ENCODE measurements around the gene CRIP1. TPM values are rescaled to one million over a fixed set of nuclear protein-coding genes. Genes with fewer than 3 reads are reported as not detected.

Gene CRIP1
- total and polyA plus RNA-seq, 2 donors (not counting 3 experiments of a cell fraction or from before 2014, with no cell fraction given): 3.1 to 8.1 TPM

DNA sequence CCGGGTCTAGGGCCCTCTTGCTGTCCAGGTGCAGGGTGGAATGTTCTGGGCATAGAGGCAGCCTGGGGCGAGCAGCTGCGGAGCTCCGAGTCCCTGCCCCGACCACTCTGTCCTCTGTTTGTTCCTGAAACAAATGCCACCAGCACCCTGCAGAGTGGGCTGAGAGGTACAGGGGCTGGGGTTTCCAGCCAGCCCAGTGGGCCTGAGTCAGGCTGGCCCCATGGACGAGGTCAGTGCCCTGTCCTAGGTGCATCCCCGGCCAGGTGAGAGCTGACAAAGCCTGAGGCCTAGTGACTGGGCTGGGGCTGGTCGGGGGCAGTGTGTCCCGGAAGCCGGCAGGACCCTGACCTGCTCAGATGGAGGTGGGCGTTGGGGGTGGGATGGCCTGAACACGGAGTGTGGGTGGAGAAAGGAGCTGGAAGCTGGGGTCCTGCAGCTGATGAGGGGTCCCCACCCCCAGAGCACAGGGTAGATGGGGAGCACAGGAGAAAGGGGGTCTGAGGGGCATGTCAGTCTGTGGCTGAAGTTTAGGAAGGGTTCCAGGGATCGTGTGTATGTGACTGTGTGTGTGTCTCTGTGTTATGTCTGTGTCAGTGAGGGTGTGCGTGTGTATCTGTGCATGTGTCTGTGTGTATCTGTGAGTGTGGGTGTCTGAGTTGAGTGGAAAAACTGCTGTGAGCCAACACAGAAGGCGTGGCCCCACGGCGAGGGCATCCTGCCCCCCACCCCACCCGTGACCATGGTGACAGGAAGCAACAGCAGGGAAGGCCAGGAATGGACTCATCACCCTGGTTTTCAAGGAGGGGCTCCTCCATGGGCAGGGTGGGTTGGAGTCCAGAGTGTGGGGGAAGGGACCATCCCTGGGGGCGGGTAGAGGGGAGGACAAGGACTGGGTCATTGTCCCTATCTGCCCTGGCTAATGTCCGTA lies 2.4 kb upstream of the CRIP1 start:
- H3K79me2 ChIP-seq (ENCODE audit: control insufficient read depth, insufficient read depth, low read length): no peaks in the 10 kb centered on the region
- ChIA-PET POLR2A (no interaction called here), CTCF (interaction anchor here (1.0 to 1.2 kb wide), 2 partner anchors 13 to 119 kb away, joined by 3 read pairs; no protein-coding TSS in a partner anchor)
- BruUV-seq (replicated peaks): no TSS peak
- peak; percentile 28 for DNase-seq (ENCODE audit: low read depth, low spot score)
- dilution Hi-C loops (cut with MboI; ENCODE audit: extremely low pct_ligation_motif_present, low sequenced_read_pairs): no loop called here
- H3K4me3 ChIP-seq (replicated peaks in 1 of 3; ENCODE audit: insufficient read depth in 1 of 3, low read depth in 1 of 3, low read length in 3 of 3): no peak overlapping the region
- no peak overlapping the region for H3K4me2 ChIP-seq (ENCODE audit: insufficient read depth, low read length)
- no peaks in the 10 kb centered on the region for H4K20me1 ChIP-seq (replicated peaks; ENCODE audit: control insufficient read depth, extremely low read depth, insufficient read depth, low read length)
- no peak overlapping the region for H3K27ac ChIP-seq (ENCODE audit: insufficient read depth, low read depth, low read length)
- H3K36me3 ChIP-seq (ENCODE audit: control insufficient read depth in 2 of 2, extremely low read depth in 1 of 2, insufficient read depth in 2 of 2, low read length in 2 of 2): peaks cover 3% of the 10 kb centered on the region in 2 experiments
- peaks cover 14% of the 10 kb centered on the region for H3K4me1 ChIP-seq (ENCODE audit: control insufficient read depth, extremely low read depth, insufficient read depth, low read length)
- no peaks in the 10 kb centered on the region for H3K9me3 ChIP-seq (replicated peaks; ENCODE audit: control insufficient read depth, insufficient read depth, low read length)
- FAIRE-seq: no peak
- H3K27me3 ChIP-seq (ENCODE audit: control insufficient read depth in 2 of 2, insufficient read depth in 2 of 2, low read length in 2 of 2): peaks cover 0 to 12% of the 10 kb centered on the region in 2 experiments
- no peak overlapping the region for H2AFZ ChIP-seq (ENCODE audit: low read depth, low read length)
- no peak overlapping the region for H3K9ac ChIP-seq (replicated peaks; ENCODE audit: extremely low read depth, insufficient read depth, low read length)
- no peaks in the 10 kb centered on the region for H3K9me1 ChIP-seq (replicated peaks; ENCODE audit: control insufficient read depth, extremely low read depth, insufficient read depth, low read length)
- intact Hi-C loops (cut with micrococcal nuclease): no loop called here
- TF ChIP-seq GATA2 (IDR thresholded peaks at IDR 0.05; ENCODE audit: insufficient read depth, insufficient read length, low read depth, low read length) (no peak), MYC (IDR thresholded peaks at IDR 0.05; ENCODE audit: low read depth, low read length) (no peak), JUN (IDR thresholded peaks at IDR 0.05; ENCODE audit: borderline replicate concordance, insufficient read depth, insufficient read length, low read depth) (no peak), POLR2A (IDR thresholded peaks at IDR 0.05; ENCODE audit: low read depth, low read length) (no peak), FOS (IDR thresholded peaks at IDR 0.05; ENCODE audit: borderline replicate concordance, insufficient read depth, low read length) (no peak), POLR2AphosphoS5 (IDR thresholded peaks at IDR 0.05; ENCODE audit: insufficient read depth, low read depth, low read length) (no peak), EZH2 (IDR thresholded peaks at IDR 0.05; ENCODE audit: borderline replicate concordance, low read depth, low read length, severe bottlenecking) (no peak)
- TF ChIP-seq, protein P1, sequence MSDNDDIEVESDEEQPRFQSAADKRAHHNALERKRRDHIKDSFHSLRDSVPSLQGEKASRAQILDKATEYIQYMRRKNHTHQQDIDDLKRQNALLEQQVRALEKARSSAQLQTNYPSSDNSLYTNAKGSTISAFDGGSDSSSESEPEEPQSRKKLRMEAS (IDR thresholded peaks at IDR 0.05; ENCODE audit: insufficient read depth, insufficient read length): no peak
- TF ChIP-seq, protein P2, sequence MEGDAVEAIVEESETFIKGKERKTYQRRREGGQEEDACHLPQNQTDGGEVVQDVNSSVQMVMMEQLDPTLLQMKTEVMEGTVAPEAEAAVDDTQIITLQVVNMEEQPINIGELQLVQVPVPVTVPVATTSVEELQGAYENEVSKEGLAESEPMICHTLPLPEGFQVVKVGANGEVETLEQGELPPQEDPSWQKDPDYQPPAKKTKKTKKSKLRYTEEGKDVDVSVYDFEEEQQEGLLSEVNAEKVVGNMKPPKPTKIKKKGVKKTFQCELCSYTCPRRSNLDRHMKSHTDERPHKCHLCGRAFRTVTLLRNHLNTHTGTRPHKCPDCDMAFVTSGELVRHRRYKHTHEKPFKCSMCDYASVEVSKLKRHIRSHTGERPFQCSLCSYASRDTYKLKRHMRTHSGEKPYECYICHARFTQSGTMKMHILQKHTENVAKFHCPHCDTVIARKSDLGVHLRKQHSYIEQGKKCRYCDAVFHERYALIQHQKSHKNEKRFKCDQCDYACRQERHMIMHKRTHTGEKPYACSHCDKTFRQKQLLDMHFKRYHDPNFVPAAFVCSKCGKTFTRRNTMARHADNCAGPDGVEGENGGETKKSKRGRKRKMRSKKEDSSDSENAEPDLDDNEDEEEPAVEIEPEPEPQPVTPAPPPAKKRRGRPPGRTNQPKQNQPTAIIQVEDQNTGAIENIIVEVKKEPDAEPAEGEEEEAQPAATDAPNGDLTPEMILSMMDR (IDR thresholded peaks at IDR 0.05; ENCODE audit: extremely low read depth in 1 of 2, insufficient read depth in 1 of 2, low read depth in 1 of 2, low read length in 2 of 2): no peak

Measured in endothelial cell of umbilical vein (primary cell).